ENCODE results near the gene TMEM202. TPM values are rescaled to one million over a fixed set of nuclear protein-coding genes. Genes with fewer than 3 reads are reported as not detected.
A peak's percentile ranks its signal among the peaks of the same experiment; 100 is the strongest.

TMEM202 gene
- total and polyA plus RNA-seq, 2 of the 13 experiments (the other 11 are each of a cell fraction or from before 2014, with no cell fraction given): not detected

DNA sequence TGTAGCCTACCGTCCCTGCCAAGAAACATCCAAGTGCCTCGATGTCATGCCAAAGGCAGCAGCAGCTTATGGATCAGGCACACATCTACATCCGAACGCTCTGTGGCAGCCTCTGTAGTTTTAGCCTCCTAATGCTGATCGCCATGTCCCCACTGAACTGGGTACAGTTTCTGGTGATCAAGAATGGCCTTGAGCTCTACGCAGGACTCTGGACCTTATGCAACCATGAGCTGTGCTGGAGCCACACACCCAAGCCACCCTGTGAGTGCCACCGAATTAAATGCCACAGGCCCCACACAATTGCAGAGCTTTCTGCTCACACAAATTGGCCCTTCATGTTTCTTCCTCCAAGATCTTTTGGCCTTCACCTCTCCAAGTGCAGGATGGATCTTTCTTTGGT is 543 bp downstream of the TMEM202 start (continued):
- TF ChIP-seq, protein P1, sequence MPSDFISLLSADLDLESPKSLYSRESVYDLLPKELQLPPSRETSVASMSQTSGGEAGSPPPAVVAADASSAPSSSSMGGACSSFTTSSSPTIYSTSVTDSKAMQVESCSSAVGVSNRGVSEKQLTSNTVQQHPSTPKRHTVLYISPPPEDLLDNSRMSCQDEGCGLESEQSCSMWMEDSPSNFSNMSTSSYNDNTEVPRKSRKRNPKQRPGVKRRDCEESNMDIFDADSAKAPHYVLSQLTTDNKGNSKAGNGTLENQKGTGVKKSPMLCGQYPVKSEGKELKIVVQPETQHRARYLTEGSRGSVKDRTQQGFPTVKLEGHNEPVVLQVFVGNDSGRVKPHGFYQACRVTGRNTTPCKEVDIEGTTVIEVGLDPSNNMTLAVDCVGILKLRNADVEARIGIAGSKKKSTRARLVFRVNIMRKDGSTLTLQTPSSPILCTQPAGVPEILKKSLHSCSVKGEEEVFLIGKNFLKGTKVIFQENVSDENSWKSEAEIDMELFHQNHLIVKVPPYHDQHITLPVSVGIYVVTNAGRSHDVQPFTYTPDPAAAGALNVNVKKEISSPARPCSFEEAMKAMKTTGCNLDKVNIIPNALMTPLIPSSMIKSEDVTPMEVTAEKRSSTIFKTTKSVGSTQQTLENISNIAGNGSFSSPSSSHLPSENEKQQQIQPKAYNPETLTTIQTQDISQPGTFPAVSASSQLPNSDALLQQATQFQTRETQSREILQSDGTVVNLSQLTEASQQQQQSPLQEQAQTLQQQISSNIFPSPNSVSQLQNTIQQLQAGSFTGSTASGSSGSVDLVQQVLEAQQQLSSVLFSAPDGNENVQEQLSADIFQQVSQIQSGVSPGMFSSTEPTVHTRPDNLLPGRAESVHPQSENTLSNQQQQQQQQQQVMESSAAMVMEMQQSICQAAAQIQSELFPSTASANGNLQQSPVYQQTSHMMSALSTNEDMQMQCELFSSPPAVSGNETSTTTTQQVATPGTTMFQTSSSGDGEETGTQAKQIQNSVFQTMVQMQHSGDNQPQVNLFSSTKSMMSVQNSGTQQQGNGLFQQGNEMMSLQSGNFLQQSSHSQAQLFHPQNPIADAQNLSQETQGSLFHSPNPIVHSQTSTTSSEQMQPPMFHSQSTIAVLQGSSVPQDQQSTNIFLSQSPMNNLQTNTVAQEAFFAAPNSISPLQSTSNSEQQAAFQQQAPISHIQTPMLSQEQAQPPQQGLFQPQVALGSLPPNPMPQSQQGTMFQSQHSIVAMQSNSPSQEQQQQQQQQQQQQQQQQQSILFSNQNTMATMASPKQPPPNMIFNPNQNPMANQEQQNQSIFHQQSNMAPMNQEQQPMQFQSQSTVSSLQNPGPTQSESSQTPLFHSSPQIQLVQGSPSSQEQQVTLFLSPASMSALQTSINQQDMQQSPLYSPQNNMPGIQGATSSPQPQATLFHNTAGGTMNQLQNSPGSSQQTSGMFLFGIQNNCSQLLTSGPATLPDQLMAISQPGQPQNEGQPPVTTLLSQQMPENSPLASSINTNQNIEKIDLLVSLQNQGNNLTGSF (CRISPR knock-in tag; IDR thresholded peaks at IDR 0.05): no peak
- no peak for TF ChIP-seq KDM5B (CRISPR knock-in tag; IDR thresholded peaks at IDR 0.05; ENCODE audit: borderline replicate concordance)
- no peak for TF ChIP-seq FOXA3 (CRISPR knock-in tag; IDR thresholded peaks at IDR 0.05)
- TF ChIP-seq TGIF2 (CRISPR knock-in tag; IDR thresholded peaks at IDR 0.05): no peak
- no peak for TF ChIP-seq ZFP36L2 (CRISPR knock-in tag; IDR thresholded peaks at IDR 0.05)
- TF ChIP-seq, protein P2, sequence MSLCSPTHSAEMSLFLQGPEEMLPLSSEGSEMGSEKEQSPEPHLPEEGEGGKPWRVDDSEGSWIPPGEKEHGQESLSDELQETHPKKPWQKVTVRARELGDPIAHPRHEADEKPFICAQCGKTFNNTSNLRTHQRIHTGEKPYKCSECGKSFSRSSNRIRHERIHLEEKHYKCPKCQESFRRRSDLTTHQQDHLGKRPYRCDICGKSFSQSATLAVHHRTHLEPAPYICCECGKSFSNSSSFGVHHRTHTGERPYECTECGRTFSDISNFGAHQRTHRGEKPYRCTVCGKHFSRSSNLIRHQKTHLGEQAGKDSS (CRISPR knock-in tag; IDR thresholded peaks at IDR 0.05; ENCODE audit: borderline replicate concordance, low read depth): no peak
- TF ChIP-seq, protein P3, sequence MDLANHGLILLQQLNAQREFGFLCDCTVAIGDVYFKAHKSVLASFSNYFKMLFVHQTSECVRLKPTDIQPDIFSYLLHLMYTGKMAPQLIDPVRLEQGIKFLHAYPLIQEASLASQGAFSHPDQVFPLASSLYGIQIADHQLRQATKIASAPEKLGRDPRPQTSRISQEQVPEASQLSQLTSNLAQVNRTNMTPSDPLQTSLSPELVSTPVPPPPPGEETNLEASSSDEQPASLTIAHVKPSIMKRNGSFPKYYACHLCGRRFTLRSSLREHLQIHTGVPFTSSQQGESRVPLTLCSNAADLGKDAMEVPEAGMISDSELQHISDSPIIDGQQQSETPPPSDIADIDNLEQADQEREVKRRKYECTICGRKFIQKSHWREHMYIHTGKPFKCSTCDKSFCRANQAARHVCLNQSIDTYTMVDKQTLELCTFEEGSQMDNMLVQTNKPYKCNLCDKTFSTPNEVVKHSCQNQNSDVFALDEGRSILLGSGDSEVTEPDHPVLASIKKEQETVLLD (CRISPR knock-in tag; IDR thresholded peaks at IDR 0.05; ENCODE audit: low read depth): no peak
- TF ChIP-seq, protein P4, sequence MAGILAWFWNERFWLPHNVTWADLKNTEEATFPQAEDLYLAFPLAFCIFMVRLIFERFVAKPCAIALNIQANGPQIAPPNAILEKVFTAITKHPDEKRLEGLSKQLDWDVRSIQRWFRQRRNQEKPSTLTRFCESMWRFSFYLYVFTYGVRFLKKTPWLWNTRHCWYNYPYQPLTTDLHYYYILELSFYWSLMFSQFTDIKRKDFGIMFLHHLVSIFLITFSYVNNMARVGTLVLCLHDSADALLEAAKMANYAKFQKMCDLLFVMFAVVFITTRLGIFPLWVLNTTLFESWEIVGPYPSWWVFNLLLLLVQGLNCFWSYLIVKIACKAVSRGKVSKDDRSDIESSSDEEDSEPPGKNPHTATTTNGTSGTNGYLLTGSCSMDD (CRISPR knock-in tag; IDR thresholded peaks at IDR 0.05): no peak
- TF ChIP-seq, protein P5, sequence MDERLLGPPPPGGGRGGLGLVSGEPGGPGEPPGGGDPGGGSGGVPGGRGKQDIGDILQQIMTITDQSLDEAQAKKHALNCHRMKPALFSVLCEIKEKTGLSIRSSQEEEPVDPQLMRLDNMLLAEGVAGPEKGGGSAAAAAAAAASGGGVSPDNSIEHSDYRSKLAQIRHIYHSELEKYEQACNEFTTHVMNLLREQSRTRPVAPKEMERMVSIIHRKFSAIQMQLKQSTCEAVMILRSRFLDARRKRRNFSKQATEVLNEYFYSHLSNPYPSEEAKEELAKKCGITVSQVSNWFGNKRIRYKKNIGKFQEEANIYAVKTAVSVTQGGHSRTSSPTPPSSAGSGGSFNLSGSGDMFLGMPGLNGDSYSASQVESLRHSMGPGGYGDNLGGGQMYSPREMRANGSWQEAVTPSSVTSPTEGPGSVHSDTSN (CRISPR knock-in tag; IDR thresholded peaks at IDR 0.05): no peak
- TF ChIP-seq SNRNP70 (IDR thresholded peaks at IDR 0.05; ENCODE audit: low read depth, low read length): no peak
- TF ChIP-seq ELF1 (CRISPR knock-in tag; IDR thresholded peaks at IDR 0.05): no peak
- TF ChIP-seq HOXA7 (CRISPR knock-in tag; IDR thresholded peaks at IDR 0.05): no peak
- TF ChIP-seq, protein P6, sequence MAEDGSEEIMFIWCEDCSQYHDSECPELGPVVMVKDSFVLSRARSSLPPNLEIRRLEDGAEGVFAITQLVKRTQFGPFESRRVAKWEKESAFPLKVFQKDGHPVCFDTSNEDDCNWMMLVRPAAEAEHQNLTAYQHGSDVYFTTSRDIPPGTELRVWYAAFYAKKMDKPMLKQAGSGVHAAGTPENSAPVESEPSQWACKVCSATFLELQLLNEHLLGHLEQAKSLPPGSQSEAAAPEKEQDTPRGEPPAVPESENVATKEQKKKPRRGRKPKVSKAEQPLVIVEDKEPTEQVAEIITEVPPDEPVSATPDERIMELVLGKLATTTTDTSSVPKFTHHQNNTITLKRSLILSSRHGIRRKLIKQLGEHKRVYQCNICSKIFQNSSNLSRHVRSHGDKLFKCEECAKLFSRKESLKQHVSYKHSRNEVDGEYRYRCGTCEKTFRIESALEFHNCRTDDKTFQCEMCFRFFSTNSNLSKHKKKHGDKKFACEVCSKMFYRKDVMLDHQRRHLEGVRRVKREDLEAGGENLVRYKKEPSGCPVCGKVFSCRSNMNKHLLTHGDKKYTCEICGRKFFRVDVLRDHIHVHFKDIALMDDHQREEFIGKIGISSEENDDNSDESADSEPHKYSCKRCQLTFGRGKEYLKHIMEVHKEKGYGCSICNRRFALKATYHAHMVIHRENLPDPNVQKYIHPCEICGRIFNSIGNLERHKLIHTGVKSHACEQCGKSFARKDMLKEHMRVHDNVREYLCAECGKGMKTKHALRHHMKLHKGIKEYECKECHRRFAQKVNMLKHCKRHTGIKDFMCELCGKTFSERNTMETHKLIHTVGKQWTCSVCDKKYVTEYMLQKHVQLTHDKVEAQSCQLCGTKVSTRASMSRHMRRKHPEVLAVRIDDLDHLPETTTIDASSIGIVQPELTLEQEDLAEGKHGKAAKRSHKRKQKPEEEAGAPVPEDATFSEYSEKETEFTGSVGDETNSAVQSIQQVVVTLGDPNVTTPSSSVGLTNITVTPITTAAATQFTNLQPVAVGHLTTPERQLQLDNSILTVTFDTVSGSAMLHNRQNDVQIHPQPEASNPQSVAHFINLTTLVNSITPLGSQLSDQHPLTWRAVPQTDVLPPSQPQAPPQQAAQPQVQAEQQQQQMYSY (CRISPR knock-in tag; IDR thresholded peaks at IDR 0.05): no peak
- no peak for TF ChIP-seq ZNF761 (CRISPR knock-in tag; conservative IDR thresholded peaks at IDR 0.05)
- TF ChIP-seq, protein P7, sequence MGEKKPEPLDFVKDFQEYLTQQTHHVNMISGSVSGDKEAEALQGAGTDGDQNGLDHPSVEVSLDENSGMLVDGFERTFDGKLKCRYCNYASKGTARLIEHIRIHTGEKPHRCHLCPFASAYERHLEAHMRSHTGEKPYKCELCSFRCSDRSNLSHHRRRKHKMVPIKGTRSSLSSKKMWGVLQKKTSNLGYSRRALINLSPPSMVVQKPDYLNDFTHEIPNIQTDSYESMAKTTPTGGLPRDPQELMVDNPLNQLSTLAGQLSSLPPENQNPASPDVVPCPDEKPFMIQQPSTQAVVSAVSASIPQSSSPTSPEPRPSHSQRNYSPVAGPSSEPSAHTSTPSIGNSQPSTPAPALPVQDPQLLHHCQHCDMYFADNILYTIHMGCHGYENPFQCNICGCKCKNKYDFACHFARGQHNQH (CRISPR knock-in tag; IDR thresholded peaks at IDR 0.05): 0 out of 2 replicates have a peak, but pooled peaks have one; percentile 24

Measured in HepG2 (cell line).